Activated CD4-positive, alpha-beta T cell treated with anti-CD3 and anti-CD28 coated beads, Interleukin-2, amount 10 ng/mL, durations not matched to agents 7 days and 5 days (primary cell): ENCODE results near the gene PARP3. TPM values are rescaled to one million over a fixed set of nuclear protein-coding genes. Genes with fewer than 3 reads are reported as not detected.
A peak's percentile ranks its signal among the peaks of the same experiment; 100 is the strongest.

ENCODE experiments used
- CTCF ChIA-PET: fragments of 350-600 bp; sonication (Branson Sonifier 250); formaldehyde crosslinking; loops from one replicate; lab custom pipeline; 2021; ENCODE audit warnings: antibody characterized with exemption; lab: Charles Lee
- POLR2A ChIA-PET: fragments of 350-600 bp; sonication (Branson Sonifier 250); formaldehyde crosslinking; loops from one replicate; lab custom pipeline; 2021; ENCODE audit warnings: antibody characterized with exemption; lab: Charles Lee
- DNase-seq: peaks from one replicate; pipeline ENCODE4 v3.0.0-alpha.2; 2020
- H3K27ac Mint-ChIP-seq: one replicate; pipeline ENCODE4 v1.8.0; 2021; ENCODE audit warnings: mild to moderate bottlenecking, moderate library complexity, mixed read lengths
- H3K27me3 Mint-ChIP-seq: one replicate; pipeline ENCODE4 v1.8.0; 2021; ENCODE audit warnings: mixed read lengths
- H3K36me3 Mint-ChIP-seq: one replicate; pipeline ENCODE4 v1.8.0; 2021; ENCODE audit warnings: low read depth, mixed read lengths
- H3K4me1 Mint-ChIP-seq: one replicate; pipeline ENCODE4 v1.8.0; 2021; ENCODE audit warnings: mixed read lengths
- H3K4me3 Mint-ChIP-seq: one replicate; pipeline ENCODE4 v1.8.0; 2021; ENCODE audit warnings: mild to moderate bottlenecking, moderate library complexity, mixed read lengths
- H3K9me3 Mint-ChIP-seq: one replicate; pipeline ENCODE4 v1.8.0; 2021; ENCODE audit warnings: mixed read lengths
- total RNA-seq, 2 experiments: library from RNA; stranded (reverse); gene quantifications; one replicate each; pipeline ENCODE4 v1.2.3, GENCODE V29; 2021

PARP3 gene
- total RNA-seq, 2 experiments from 2014 or later: 22.1 to 22.9 TPM

GRCh38 chr3:51955893-51956770, 14.0 kb downstream of the PARP3 start:
- Mint-ChIP-seq H3K9me3 (no peaks in the 10 kb centered on the region), H3K36me3 (no peaks in the 10 kb centered on the region), H3K27me3 (peaks cover 34% of the 10 kb centered on the region), H3K4me3 (peak overlapping the region; percentile 13), H3K27ac (no peak overlapping the region), H3K4me1 (peaks cover 11% of the 10 kb centered on the region)
- POLR2A ChIA-PET: no interaction called here
- CTCF ChIA-PET: interaction anchor here (1.2 to 3.5 kb wide), 4 partner anchors 12 to 18 kb away, joined by 4 to 13 read pairs (median 8); partner anchors contain the start of genes ABHD14A, ABHD14B, PARP3 and RRP9
- peak; percentile 27 for DNase-seq

DNA sequence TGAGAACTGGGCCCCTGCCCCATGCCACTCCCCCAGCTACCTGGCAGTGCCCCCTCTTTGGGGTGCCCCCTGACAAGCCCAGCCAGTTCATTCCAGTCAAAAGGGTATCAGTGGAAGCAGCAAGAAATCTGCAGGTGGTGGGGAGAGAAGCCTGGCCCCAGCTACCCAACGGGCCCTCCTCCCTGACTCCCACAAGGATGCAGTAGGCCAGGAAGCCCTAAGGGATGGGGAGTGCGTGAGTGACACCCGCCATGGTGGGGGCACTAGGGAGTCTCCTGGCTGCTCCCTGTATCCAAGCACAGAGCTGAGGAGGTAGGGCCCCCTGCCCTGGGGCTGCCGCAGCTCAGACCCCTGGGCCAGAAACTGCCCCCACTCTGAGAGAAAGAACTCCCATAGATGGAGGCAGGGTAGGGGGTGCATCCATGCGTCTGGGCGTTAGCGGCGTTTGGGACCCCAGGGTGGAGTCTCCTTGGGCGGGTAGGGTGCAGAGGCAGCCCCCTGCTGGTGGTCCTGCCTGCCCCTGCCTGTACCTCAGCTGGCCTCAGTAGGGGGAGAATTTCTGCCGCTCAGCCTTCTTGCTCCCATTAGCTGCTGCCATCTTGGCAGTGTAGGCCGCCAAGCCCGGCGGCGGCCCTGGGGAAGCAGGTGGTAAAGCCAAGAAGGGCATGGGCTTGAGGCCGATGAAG, 15.5 kb downstream of the PARP3 start:
- Mint-ChIP-seq H3K9me3 (no peaks in the 10 kb centered on the region), H3K27me3 (peaks cover 36% of the 10 kb centered on the region), H3K4me3 (no peak overlapping the region), H3K27ac (no peak overlapping the region), H3K4me1 (peaks cover 11% of the 10 kb centered on the region), H3K36me3 (no peaks in the 10 kb centered on the region)
- DNase-seq: no peak
- ChIA-PET POLR2A (no interaction called here), CTCF (interaction anchor here (0.6 to 3.5 kb wide), 6 partner anchors 14 to 530 kb away, joined by 3 to 13 read pairs (median 4); partner anchors contain the start of genes PARP3 and RRP9)

DNA sequence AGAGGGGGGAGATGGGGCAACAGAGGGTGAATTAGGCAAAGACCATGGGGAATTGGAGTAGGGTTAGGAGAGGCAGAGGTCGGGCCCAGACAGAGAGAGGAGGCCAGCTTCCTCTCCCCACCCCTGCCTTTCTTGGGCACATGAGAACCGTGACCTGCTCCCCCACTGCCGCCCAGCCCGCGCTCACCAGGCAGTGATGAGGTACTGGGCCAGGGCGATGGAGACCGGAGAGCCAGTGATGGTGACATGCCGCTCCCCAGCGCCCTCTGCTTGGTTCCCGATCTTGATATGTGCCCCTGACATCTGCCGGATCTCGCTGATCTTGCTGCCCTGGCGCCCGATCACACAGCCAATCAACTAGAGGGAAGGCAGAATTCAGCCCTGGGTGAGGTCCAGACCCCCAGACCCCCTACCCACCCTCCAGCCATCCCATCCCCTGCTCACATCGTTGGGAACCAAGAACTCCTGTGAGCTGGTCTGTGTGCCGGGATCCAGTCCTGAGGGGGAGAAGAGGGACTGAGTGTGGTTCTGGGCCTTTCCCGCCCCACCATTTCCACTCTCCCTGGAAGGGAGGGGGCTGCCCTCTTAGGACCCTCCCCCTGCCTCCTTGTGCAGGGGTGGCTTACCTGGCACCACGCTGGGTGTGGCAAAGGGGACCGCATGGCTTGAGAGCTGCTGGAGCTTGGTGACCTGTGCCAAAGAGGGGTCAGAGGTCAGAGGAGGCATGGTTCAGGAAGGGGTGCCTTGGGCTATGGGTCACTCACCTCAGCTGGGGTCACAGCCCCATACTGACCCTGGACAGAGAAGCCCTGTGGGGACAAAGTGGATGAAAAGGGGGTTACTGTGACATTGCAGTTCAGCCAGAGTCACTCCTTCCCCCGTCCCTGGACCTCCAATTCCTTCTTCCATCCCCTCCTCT, 16.7 kb downstream of the PARP3 start:
- H3K9me3 Mint-ChIP-seq: no peaks in the 10 kb centered on the region
- no peak for DNase-seq
- ChIA-PET POLR2A (no interaction called here), CTCF (interaction anchor here (1.1 to 7.0 kb wide), 4 partner anchors 11 to 17 kb away, joined by 3 to 43 read pairs (median 8); partner anchors contain the start of genes ABHD14A, ABHD14B, PARP3 and RRP9)
- no peak overlapping the region for H3K27ac Mint-ChIP-seq
- peaks cover 11% of the 10 kb centered on the region for H3K4me1 Mint-ChIP-seq
- no peaks in the 10 kb centered on the region for H3K36me3 Mint-ChIP-seq
- no peak overlapping the region for H3K4me3 Mint-ChIP-seq
- H3K27me3 Mint-ChIP-seq: peaks cover 27% of the 10 kb centered on the region

DNA sequence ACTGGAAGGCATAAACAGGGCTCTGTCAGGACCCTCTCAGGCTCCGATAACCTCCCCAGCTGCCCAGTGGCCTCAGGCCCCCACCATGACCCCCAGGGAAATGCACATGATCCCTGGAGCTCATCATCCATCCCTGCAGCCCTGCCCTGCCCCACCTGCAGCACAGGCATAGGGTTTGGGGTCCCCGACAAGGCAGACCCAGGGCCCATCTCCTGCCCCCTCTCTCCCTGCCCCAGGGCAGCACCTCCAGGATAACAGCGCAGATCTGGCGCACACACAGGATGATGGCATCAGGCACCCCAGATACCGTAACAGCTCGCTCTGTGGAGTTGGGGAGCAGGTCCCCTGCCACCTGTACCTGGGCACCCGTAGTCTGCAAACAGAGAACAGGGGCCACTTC, 17.5 kb downstream of the PARP3 start:
- no peak overlapping the region for H3K4me3 Mint-ChIP-seq
- POLR2A ChIA-PET: no interaction called here
- no peak overlapping the region for H3K27ac Mint-ChIP-seq
- no peak for DNase-seq
- H3K4me1 Mint-ChIP-seq: peaks cover 11% of the 10 kb centered on the region
- peaks cover 19% of the 10 kb centered on the region for H3K27me3 Mint-ChIP-seq
- CTCF ChIA-PET: interaction anchor here (1.1 to 7.0 kb wide), 4 partner anchors 10 to 18 kb away, joined by 3 to 43 read pairs (median 8); partner anchors contain the start of genes ABHD14A, ABHD14B, PARP3 and RRP9
- no peaks in the 10 kb centered on the region for H3K9me3 Mint-ChIP-seq
- H3K36me3 Mint-ChIP-seq: no peaks in the 10 kb centered on the region

DNA sequence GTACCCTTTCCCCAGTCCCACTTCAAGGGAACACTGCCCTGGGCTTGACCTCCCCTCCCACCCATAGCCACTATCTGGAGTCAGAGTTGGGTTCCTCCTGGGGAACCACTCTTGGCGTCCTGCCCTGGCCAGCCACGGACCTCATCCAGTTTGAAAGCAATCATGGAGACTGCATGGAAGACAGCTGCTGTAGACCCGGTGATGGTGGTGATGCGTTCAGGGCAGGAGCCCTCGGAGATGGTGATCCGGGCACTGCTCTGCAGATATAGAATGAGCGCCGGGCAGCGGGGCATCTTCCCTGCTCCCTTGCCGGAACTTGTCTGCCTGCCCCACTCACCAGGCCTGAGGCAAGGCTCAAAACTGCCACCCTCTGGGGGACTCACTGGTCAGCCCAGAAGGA, 18.2 kb downstream of the PARP3 start:
- ChIA-PET POLR2A (no interaction called here), CTCF (interaction anchor here (1.1 to 7.0 kb wide), 3 partner anchors 10 to 15 kb away, joined by 3 to 43 read pairs (median 4); partner anchors contain the start of genes ABHD14A and ABHD14B)

DNA sequence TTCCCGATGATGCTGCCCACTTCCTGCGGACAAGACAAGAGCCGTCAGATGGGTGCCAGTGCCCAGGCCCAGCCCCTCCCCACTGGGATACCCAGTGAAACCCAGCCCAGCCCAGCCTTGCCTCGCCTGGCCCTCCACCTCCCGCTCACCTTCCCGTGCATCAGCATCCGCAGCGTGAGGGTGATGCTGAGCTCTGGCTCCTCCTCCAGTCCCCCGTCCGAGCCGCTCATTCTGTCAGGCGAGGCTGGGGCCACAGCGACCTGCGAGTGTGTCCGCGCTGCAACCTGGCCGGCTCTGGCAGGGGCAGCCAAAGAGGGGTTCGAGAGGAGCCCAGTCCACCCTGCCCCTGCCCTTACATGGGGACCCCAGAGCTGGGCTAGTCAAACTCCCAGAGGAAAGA, 18.8 kb downstream of the PARP3 start:
- Mint-ChIP-seq H3K4me3 (no peak overlapping the region), H3K4me1 (peaks cover 8% of the 10 kb centered on the region), H3K36me3 (no peaks in the 10 kb centered on the region), H3K27me3 (peaks cover 12% of the 10 kb centered on the region), H3K9me3 (no peaks in the 10 kb centered on the region), H3K27ac (no peak overlapping the region)
- ChIA-PET CTCF (interaction anchor here (1.2 to 7.0 kb wide), 2 partner anchors 13 to 20 kb away, joined by 3 to 43 read pairs; partner anchors contain the start of genes ABHD14A, ABHD14B and RRP9), POLR2A (no interaction called here)
- DNase-seq: no peak

More for the DNA sequence above, 18.2 kb downstream of the PARP3 start:
- no peak for DNase-seq
- Mint-ChIP-seq H3K4me3 (no peak overlapping the region), H3K9me3 (no peaks in the 10 kb centered on the region), H3K36me3 (no peaks in the 10 kb centered on the region), H3K27ac (no peak overlapping the region), H3K27me3 (peaks cover 12% of the 10 kb centered on the region), H3K4me1 (peaks cover 8% of the 10 kb centered on the region)

- Mint-ChIP-seq H3K36me3 (no peaks in the 10 kb centered on the region), H3K9me3 (no peaks in the 10 kb centered on the region), H3K27me3 (peaks cover 7% of the 10 kb centered on the region), H3K4me1 (peaks cover 7% of the 10 kb centered on the region), H3K27ac (no peak overlapping the region), H3K4me3 (no peak overlapping the region)
- no peak for DNase-seq
- POLR2A ChIA-PET: no interaction called here
- CTCF ChIA-PET: interaction anchor here (0.6 to 7.0 kb wide), 8 partner anchors 9 to 793 kb away, joined by 3 to 43 read pairs (median 4); partner anchors contain the start of genes ABHD14A, ABHD14B and RRP9
Measured at GRCh38 chr3:51961602-51962569, 19.7 kb downstream of the PARP3 start.

DNA sequence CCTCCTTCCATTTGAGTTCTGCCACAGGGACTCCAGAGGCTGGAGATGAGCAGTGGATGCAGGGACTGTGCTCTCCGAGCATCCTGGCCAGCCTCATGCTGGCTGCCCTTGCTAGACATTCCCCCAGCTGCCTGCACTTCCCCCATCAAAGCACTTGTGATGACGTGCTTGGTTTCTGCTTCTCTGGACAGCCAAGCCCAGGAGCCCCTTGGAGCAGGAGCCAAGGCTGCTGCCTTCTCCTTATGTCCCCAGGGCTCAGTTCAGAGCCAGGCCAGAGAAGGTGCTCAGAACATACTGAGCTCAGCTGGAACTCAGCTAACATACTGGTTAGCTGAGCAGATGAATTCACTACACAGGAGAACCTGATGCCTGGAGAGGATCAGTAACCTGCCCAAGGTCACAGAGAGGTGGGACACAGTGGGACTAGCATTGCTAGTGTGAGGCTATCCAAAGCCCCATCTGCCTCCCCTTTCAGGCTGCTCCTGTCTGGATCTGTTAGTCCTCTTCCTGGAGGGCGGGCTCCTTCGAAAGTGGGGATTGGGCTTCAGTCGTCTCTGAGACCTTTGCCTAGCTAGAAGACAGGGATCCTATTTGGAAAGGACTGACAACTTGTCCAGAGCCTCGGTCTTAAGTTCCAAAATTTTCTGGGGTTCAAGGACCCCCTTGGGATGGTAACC, 20.8 kb downstream of the PARP3 start:
- no peaks in the 10 kb centered on the region for H3K36me3 Mint-ChIP-seq
- CTCF ChIA-PET: interaction anchor here (0.5 to 7.0 kb wide), 10 partner anchors 10 to 95 kb away, joined by 3 to 43 read pairs (median 4); partner anchors contain the start of genes ABHD14A, ABHD14B and RRP9
- H3K4me3 Mint-ChIP-seq: no peak overlapping the region
- peaks cover 6% of the 10 kb centered on the region for H3K4me1 Mint-ChIP-seq
- H3K27me3 Mint-ChIP-seq: peaks cover 5% of the 10 kb centered on the region
- POLR2A ChIA-PET: no interaction called here
- no peak overlapping the region for H3K27ac Mint-ChIP-seq
- no peak for DNase-seq
- no peaks in the 10 kb centered on the region for H3K9me3 Mint-ChIP-seq

DNA sequence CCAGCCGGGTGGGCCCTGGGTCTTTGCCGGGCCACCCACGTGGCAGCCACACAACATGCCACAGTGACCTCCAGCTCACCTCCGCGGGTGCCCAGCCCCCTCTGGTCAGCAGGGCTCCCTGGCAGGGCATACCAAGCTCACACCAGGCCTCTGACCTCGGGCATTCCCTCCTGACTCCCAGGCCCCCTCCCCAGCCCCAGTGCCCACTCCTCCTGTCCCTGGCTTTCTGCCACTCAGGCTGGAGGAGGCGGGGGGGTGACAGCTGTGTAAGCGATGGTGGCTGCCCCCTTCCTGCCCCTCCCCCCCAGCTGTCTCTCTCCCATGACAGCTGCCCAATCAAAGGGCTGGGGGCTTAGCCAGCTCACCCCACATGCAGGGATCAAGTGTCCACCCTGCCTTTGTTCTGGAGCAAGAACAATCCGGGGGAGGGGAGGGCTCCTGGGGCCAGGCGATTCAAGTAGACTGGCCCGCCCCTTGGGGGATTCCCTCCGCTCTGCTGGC, 21.8 kb downstream of the PARP3 start:
- ChIA-PET POLR2A (no interaction called here), CTCF (interaction anchor here (1.1 to 7.0 kb wide), 6 partner anchors 10 to 94 kb away, joined by 3 to 43 read pairs (median 4); partner anchors contain the start of genes ABHD14A, ABHD14B and RRP9)

GRCh38 chr3:51964521-51964920, 22.4 kb downstream of the PARP3 start:
- Mint-ChIP-seq H3K9me3 (no peaks in the 10 kb centered on the region), H3K4me3 (no peak overlapping the region), H3K36me3 (no peaks in the 10 kb centered on the region), H3K27ac (no peak overlapping the region), H3K27me3 (peaks cover 5% of the 10 kb centered on the region), H3K4me1 (peaks cover 14% of the 10 kb centered on the region)
- ChIA-PET POLR2A (no interaction called here), CTCF (interaction anchor here (1.1 to 7.0 kb wide), 5 partner anchors 9 to 94 kb away, joined by 3 to 43 read pairs (median 3); partner anchors contain the start of genes ABHD14A, ABHD14B and RRP9)
- no peak for DNase-seq

More for the DNA sequence above, 21.8 kb downstream of the PARP3 start:
- DNase-seq: no peak
- Mint-ChIP-seq H3K4me1 (peaks cover 13% of the 10 kb centered on the region), H3K27me3 (peaks cover 5% of the 10 kb centered on the region), H3K27ac (no peak overlapping the region), H3K4me3 (no peak overlapping the region), H3K36me3 (no peaks in the 10 kb centered on the region), H3K9me3 (no peaks in the 10 kb centered on the region)
